Ammon's horn (tissue), 1 donor: Measurements from ENCODE around the gene ANO8.
A peak's percentile ranks its signal among the peaks of the same experiment; 100 is the strongest.

Experiments
- DNase-seq: peaks from one replicate; pipeline ENCODE4 v3.0.0-alpha.2; 2016; ENCODE audit warnings: low spot score

The ANO8 gene

GRCh38 chr19:17329366-17330261 lies 5.0 kb downstream of the ANO8 start:
- DNase-seq, result no peak

GRCh38 chr19:17328517-17329365 lies 5.9 kb downstream of the ANO8 start:
- no peak for DNase-seq

- no peak for DNase-seq
Measured at GRCh38 chr19:17327654-17328516, 6.8 kb downstream of the ANO8 start.

GRCh38 chr19:17327068-17327653 lies 7.5 kb downstream of the ANO8 start:
- DNase-seq, result no peak

- DNase-seq, result no peak
Measured at GRCh38 chr19:17326595-17326966, 8.1 kb downstream of the ANO8 start.

GRCh38 chr19:17325881-17326594 lies 8.6 kb downstream of the ANO8 start:
- DNase-seq, result peak; percentile 79

- no peak for DNase-seq
Measured at GRCh38 chr19:17325133-17325532, 9.5 kb downstream of the ANO8 start.

- no peak for DNase-seq
Measured at GRCh38 chr19:17324357-17325114, 10.1 kb downstream of the ANO8 start.

GRCh38 chr19:17323964-17324332 lies 10.7 kb downstream of the ANO8 start:
- no peak for DNase-seq

- DNase-seq, result no peak
Measured at GRCh38 chr19:17323300-17323963, 11.2 kb downstream of the ANO8 start.

- DNase-seq, result peak; percentile 57
Measured at GRCh38 chr19:17322854-17323253, 11.8 kb downstream of the ANO8 start.

- DNase-seq, result no peak
Measured at GRCh38 chr19:17321655-17322489, 12.8 kb downstream of the ANO8 start.

- no peak for DNase-seq
Measured at GRCh38 chr19:17320435-17320834, 14.2 kb downstream of the ANO8 start.

GRCh38 chr19:17319473-17320238 lies 15.0 kb downstream of the ANO8 start:
- no peak for DNase-seq

GRCh38 chr19:17318966-17319365 lies 15.7 kb downstream of the ANO8 start:
- DNase-seq, result no peak

GRCh38 chr19:17314007-17314593 lies 20.6 kb downstream of the ANO8 start:
- no peak for DNase-seq
